ENCODE data around the gene ERN1. TPM values are rescaled to one million over a fixed set of nuclear protein-coding genes. Genes with fewer than 3 reads are reported as not detected.

ERN1 gene
- polyA plus RNA-seq, 1 donor from 2014 or later: 2.3 TPM

GRCh38 chr17:64059756-64060155, 70.2 kb downstream of the ERN1 start (continued):
- TF ChIP-seq, protein P1, sequence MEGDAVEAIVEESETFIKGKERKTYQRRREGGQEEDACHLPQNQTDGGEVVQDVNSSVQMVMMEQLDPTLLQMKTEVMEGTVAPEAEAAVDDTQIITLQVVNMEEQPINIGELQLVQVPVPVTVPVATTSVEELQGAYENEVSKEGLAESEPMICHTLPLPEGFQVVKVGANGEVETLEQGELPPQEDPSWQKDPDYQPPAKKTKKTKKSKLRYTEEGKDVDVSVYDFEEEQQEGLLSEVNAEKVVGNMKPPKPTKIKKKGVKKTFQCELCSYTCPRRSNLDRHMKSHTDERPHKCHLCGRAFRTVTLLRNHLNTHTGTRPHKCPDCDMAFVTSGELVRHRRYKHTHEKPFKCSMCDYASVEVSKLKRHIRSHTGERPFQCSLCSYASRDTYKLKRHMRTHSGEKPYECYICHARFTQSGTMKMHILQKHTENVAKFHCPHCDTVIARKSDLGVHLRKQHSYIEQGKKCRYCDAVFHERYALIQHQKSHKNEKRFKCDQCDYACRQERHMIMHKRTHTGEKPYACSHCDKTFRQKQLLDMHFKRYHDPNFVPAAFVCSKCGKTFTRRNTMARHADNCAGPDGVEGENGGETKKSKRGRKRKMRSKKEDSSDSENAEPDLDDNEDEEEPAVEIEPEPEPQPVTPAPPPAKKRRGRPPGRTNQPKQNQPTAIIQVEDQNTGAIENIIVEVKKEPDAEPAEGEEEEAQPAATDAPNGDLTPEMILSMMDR (IDR thresholded peaks at IDR 0.05; ENCODE audit: poor library complexity, severe bottlenecking): no peak

GRCh38 chr17:64058621-64059020, 71.3 kb downstream of the ERN1 start:
- Histone ChIP-seq H3K9me2 (ENCODE audit: insufficient read depth, low read length) (no peaks in the 10 kb centered on the region), H3K4me3 (ENCODE audit: low read length) (no peak overlapping the region), H3K79me2 (replicated peaks; ENCODE audit: insufficient read depth, low read length) (no peaks in the 10 kb centered on the region), H3F3A (ENCODE audit: insufficient read depth, low read length, poor library complexity, severe bottlenecking) (no peaks in the 10 kb centered on the region), H3K36me3 (ENCODE audit: insufficient read depth, low read length) (no peaks in the 10 kb centered on the region), H3K27me3 (ENCODE audit: insufficient read depth, low read depth, low read length) (no peaks in the 10 kb centered on the region), H3K9ac (ENCODE audit: low read length) (no peak overlapping the region), H4K20me1 (ENCODE audit: insufficient read depth) (no peaks in the 10 kb centered on the region), H2AFZ (ENCODE audit: low read depth, low read length) (no peak overlapping the region), H3K9me3 (ENCODE audit: low read length) (no peaks in the 10 kb centered on the region), H3K27ac (ENCODE audit: low read length) (no peak overlapping the region), H3K4me2 (ENCODE audit: low read length) (no peak overlapping the region)
- TF ChIP-seq TAF1 (IDR thresholded peaks at IDR 0.05; ENCODE audit: low read depth) (no peak), RAD21 (conservative IDR thresholded peaks at IDR 0.05) (no peak), SMC3 (conservative IDR thresholded peaks at IDR 0.05; ENCODE audit: poor library complexity) (no peak), REST (IDR thresholded peaks at IDR 0.05; ENCODE audit: borderline replicate concordance) (no peak)

DNA sequence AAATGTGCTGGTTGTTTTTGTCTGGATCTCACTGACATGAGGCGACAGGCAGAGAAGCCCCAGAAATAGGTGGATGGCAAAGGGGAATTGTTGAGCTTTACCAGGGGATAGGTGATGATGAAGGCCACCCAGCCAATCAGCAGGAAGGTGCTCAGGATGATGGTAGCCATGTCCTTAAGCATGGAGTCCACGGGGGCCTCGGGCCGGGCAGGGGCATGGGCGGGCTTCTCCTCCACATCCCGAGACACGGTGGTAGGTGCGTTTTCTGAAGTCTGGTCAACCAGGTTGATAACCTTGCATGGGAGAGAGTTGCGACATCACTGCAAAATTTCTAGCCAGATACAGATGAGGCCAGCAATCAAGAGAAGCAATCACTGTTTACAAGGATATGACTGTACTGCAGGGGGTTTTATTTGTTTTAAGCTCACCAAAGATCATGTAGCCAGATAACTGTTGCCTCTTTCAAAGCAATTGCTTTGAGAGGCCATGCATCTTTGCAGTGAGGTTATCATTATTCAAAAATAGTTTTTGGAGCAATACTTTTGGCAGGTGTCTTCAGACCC, 72.2 kb downstream of the ERN1 start:
- no peaks in the 10 kb centered on the region for H3K79me2 ChIP-seq (replicated peaks; ENCODE audit: insufficient read depth, low read length)
- no peaks in the 10 kb centered on the region for H3F3A ChIP-seq (ENCODE audit: insufficient read depth, low read length, poor library complexity, severe bottlenecking)
- no peaks in the 10 kb centered on the region for H3K9me2 ChIP-seq (ENCODE audit: insufficient read depth, low read length)
- H3K27ac ChIP-seq (ENCODE audit: low read length): no peak overlapping the region
- H3K9ac ChIP-seq (ENCODE audit: low read length): no peak overlapping the region
- no peaks in the 10 kb centered on the region for H3K36me3 ChIP-seq (ENCODE audit: insufficient read depth, low read length)
- H3K4me3 ChIP-seq (ENCODE audit: low read length): no peak overlapping the region
- TF ChIP-seq MXI1 (conservative IDR thresholded peaks at IDR 0.05; ENCODE audit: poor library complexity, severe bottlenecking) (no peak), SMC3 (conservative IDR thresholded peaks at IDR 0.05; ENCODE audit: poor library complexity) (no peak), EZH2 (IDR thresholded peaks at IDR 0.05; ENCODE audit: borderline replicate concordance, insufficient read depth, low read length, poor library complexity, severe bottlenecking) (no peak), RAD21 (conservative IDR thresholded peaks at IDR 0.05) (no peak), REST (IDR thresholded peaks at IDR 0.05; ENCODE audit: borderline replicate concordance) (no peak), EP300 (conservative IDR thresholded peaks at IDR 0.05; ENCODE audit: poor library complexity, severe bottlenecking) (no peak), TAF1 (IDR thresholded peaks at IDR 0.05; ENCODE audit: low read depth) (no peak)
- TF ChIP-seq, protein P1 (IDR thresholded peaks at IDR 0.05; ENCODE audit: poor library complexity, severe bottlenecking): no peak
- no peaks in the 10 kb centered on the region for H3K27me3 ChIP-seq (ENCODE audit: insufficient read depth, low read depth, low read length)
- H4K20me1 ChIP-seq (ENCODE audit: insufficient read depth): no peaks in the 10 kb centered on the region
- no peaks in the 10 kb centered on the region for H3K9me3 ChIP-seq (ENCODE audit: low read length)
- no peak overlapping the region for H3K4me2 ChIP-seq (ENCODE audit: low read length)
- no peak overlapping the region for H2AFZ ChIP-seq (ENCODE audit: low read depth, low read length)

All from neural cell (in vitro differentiated cells).